ENCODE measurements around the gene SELENOV. TPM values are rescaled to one million over a fixed set of nuclear protein-coding genes. Genes with fewer than 3 reads are reported as not detected.

Gene SELENOV
- total RNA-seq, 4 donors from 2014 or later = 2.5 to 4.4 (median 3.3) TPM

DNA sequence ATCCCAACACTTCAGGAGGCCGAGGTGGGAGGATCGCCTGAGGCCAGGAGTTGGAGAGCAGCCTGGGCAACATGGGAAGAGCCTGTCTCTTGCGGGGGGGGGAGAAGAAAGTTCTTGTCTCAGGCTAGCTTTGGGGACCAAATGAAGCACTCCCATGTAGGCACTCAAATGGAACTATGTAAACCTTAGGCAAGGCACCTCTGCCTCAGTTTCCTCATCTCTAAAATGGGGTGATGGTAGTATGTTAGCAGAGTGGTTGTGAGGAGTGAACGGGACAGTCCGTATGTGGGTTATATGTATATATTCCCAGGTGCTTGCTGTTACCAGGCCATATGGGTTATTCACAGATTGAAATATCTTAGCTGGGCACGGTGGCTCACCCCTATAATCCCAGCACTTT is 22.7 kb upstream of the SELENOV start:
- no peak overlapping the region for H3K4me3 ChIP-seq (replicated peaks in 1 of 3)
- peaks cover 34 to 41% of the 10 kb centered on the region in 2 donors for H3K36me3 ChIP-seq
- H3K27me3 ChIP-seq = peaks cover 4% of the 10 kb centered on the region
- DNase-seq = no peak
- no peaks in the 10 kb centered on the region for H3K9me3 ChIP-seq
- 92 to 95% methylated on average over 6 of the region's 6 CpGs for WGBS, 2 donors
- no peaks in the 10 kb centered on the region for H3K4me1 ChIP-seq
- H3K27ac ChIP-seq = no peak overlapping the region
- TF ChIP-seq CTCF (IDR thresholded peaks at IDR 0.05) (no peak), POLR2A (IDR thresholded peaks at IDR 0.05) (no peak)
- intact Hi-C loops (cut with DNase I) = no loop called here

DNA sequence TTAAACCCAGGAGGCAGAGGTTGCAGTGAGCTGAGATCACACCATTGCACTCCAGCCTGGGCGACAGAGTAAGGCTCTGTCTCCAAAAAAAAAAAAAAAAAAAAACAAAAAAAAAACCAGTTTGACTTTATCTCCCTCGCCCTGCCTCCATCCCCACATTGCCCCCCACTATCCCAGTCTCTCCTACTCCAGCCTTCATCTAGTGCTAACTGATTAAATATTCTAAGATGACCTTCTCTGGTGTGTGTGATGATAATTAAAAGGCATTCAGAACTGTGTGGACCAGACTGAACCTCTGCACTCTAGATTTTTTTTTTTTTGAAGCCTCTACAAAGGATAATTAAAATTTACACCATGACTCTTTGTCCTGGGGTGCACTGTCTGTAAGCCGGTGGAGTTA is 22.2 kb upstream of the SELENOV start:
- intact Hi-C loops (cut with DNase I) = no loop called here
- 87 to 89% methylated on average over 3 of the region's 3 CpGs for WGBS, 2 donors
- no peak for TF ChIP-seq CTCF (IDR thresholded peaks at IDR 0.05)
- no peak for TF ChIP-seq POLR2A (IDR thresholded peaks at IDR 0.05)
- no peaks in the 10 kb centered on the region for H3K9me3 ChIP-seq
- H3K27me3 ChIP-seq = peaks cover 4% of the 10 kb centered on the region
- H3K4me1 ChIP-seq = peaks cover 0 to 3% of the 10 kb centered on the region in 2 donors
- H3K27ac ChIP-seq = no peak overlapping the region
- DNase-seq = no peak
- H3K36me3 ChIP-seq = peaks cover 30 to 36% of the 10 kb centered on the region in 2 donors
- H3K4me3 ChIP-seq (replicated peaks in 1 of 3) = no peak overlapping the region

GRCh38 chr19:39494661-39495060 is 20.3 kb upstream of the SELENOV start:
- no peaks in the 10 kb centered on the region for H3K9me3 ChIP-seq
- peaks cover 0 to 18% of the 10 kb centered on the region in 2 donors for H3K4me1 ChIP-seq
- intact Hi-C loops (cut with DNase I) = loop anchor here (5.0 kb wide), 1 partner anchor 43 kb away; no protein-coding TSS in a partner anchor
- DNase-seq = no peak
- peaks cover 7% of the 10 kb centered on the region for H3K27me3 ChIP-seq
- H3K27ac ChIP-seq = no peak overlapping the region
- H3K4me3 ChIP-seq (replicated peaks in 1 of 3) = no peak overlapping the region
- peaks cover 12 to 18% of the 10 kb centered on the region in 2 donors for H3K36me3 ChIP-seq
- no peak for TF ChIP-seq POLR2A (IDR thresholded peaks at IDR 0.05)
- TF ChIP-seq CTCF (IDR thresholded peaks at IDR 0.05) = no peak
- WGBS, 2 donors = 79 to 84% methylated on average over 5 of the region's 5 CpGs

GRCh38 chr19:39496063-39496462 is 18.9 kb upstream of the SELENOV start:
- H3K4me1 ChIP-seq = peaks cover 0 to 18% of the 10 kb centered on the region in 2 donors
- H3K4me3 ChIP-seq (replicated peaks in 1 of 3) = no peak overlapping the region
- no peaks in the 10 kb centered on the region for H3K9me3 ChIP-seq
- intact Hi-C loops (cut with DNase I) = loop anchor here (5.0 kb wide), 1 partner anchor 41 kb away; no protein-coding TSS in a partner anchor
- H3K27me3 ChIP-seq = peaks cover 7% of the 10 kb centered on the region
- no peak for TF ChIP-seq POLR2A (IDR thresholded peaks at IDR 0.05)
- TF ChIP-seq CTCF (IDR thresholded peaks at IDR 0.05) = no peak
- H3K36me3 ChIP-seq = peaks cover 0 to 4% of the 10 kb centered on the region in 2 donors
- DNase-seq = no peak
- no peak overlapping the region for H3K27ac ChIP-seq
- 80 to 85% methylated on average over 5 of the region's 5 CpGs for WGBS, 2 donors

DNA sequence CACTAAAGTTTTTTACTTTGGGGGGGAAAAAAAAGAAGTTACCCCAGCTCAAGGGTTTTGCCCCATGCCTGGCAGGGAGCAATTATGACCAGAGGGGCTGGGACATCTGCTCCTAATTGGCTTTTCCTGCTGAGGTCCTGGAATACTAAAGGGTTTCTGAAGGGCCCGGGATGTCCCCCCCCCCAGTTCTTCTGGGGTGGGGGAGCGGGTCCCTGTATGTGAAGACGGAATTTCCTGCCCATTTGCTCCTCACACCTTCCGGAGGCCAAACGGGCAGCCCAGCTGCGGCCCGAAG is 17.3 kb upstream of the SELENOV start:
- H3K36me3 ChIP-seq = no peaks in the 10 kb centered on the region
- whole genome bisulfite sequencing, 2 donors = 3 to 4% methylated on average over 7 of the region's 7 CpGs
- TF ChIP-seq CTCF (IDR thresholded peaks at IDR 0.05) (peak in 1 of 6 experiments; percentile 13), POLR2A (IDR thresholded peaks at IDR 0.05) (no peak)
- H3K27me3 ChIP-seq = peaks cover 7% of the 10 kb centered on the region
- H3K27ac ChIP-seq = no peak overlapping the region
- H3K9me3 ChIP-seq = no peaks in the 10 kb centered on the region
- H3K4me3 ChIP-seq (replicated peaks in 1 of 3) = no peak overlapping the region
- intact Hi-C loops (cut with DNase I) = loop anchor here (5.0 kb wide), 1 partner anchor 40 kb away; no protein-coding TSS in a partner anchor
- no peak for DNase-seq
- H3K4me1 ChIP-seq = peaks cover 0 to 19% of the 10 kb centered on the region in 2 donors

All from thyroid gland (tissue), 4 donors.